ENCODE measurements around the gene CREB1. TPM values are rescaled to one million over a fixed set of nuclear protein-coding genes. Genes with fewer than 3 reads are reported as not detected.

Gene CREB1
- total and polyA plus RNA-seq, 9 of the 15 experiments (the other 6 are each of a cell fraction or from before 2014, with no cell fraction given): 8.9 to 51.3 (median 19.5) TPM

GRCh38 chr2:207491956-207492355 lies 37.8 kb upstream of the CREB1 start:
- Histone ChIP-seq H3K4me1 (replicated peaks in 1 of 2; ENCODE audit: control insufficient read depth in 2 of 2, insufficient read depth in 2 of 2, low read length in 2 of 2) (peaks cover 0 to 17% of the 10 kb centered on the region in 2 experiments; a peak in 3 of 5 replicates), H3K36me3 (ENCODE audit: control insufficient read depth, insufficient read depth, low read length) (no peaks in the 10 kb centered on the region), H3K79me2 (ENCODE audit: control insufficient read depth, insufficient read depth, low read length) (no peaks in the 10 kb centered on the region), H4K20me1 (replicated peaks; ENCODE audit: control insufficient read depth, insufficient read depth, low read length) (no peaks in the 10 kb centered on the region), H3K9me1 (ENCODE audit: control insufficient read depth, insufficient read depth, low read length) (no peaks in the 10 kb centered on the region), H3K4me3 (no peak overlapping the region), H3K27ac (ENCODE audit: extremely low read depth, low read depth, low read length) (no peak overlapping the region; the same call in 1 of the 3 replicates), H3K4me2 (ENCODE audit: insufficient read depth, low read length) (no peak overlapping the region), H3K9me3 (replicated peaks; ENCODE audit: control insufficient read depth, insufficient read depth, low read depth, low read length) (no peaks in the 10 kb centered on the region), H2AFZ (ENCODE audit: low read depth, low read length) (peak overlapping the region; percentile 88; the same call in 1 of the 2 replicates), H3K27me3 (ENCODE audit: control insufficient read depth in 2 of 2, insufficient read depth in 2 of 2, low read length in 2 of 2) (no peaks in the 10 kb centered on the region), H3K9ac (ENCODE audit: insufficient read depth in 1 of 2, low read depth in 2 of 2, low read length in 2 of 2) (no peak overlapping the region)
- ATAC-seq: peak; percentile 90
- peak; percentile 73 for FAIRE-seq
- in situ Hi-C loops (cut with MboI) (no loop called here), intact Hi-C loops (cut with micrococcal nuclease) (loop anchor here (10.0 kb wide), 1 partner anchor 133 kb away; the partner anchor contains the start of gene METTL21A)
- ChIA-PET CTCF (ENCODE audit: low intra/inter-chr PET ratio) (no interaction called here), POLR2A (interaction anchor here (0.8 to 1.2 kb wide), 4 partner anchors 11 to 157 kb away, joined by 3 to 4 read pairs (median 4); no protein-coding TSS in a partner anchor)
- BruUV-seq (replicated peaks): no TSS peak
- 0% methylated on average over 5 of the region's 5 CpGs for WGBS (ENCODE audit: insufficient coverage, low coverage, missing lambda C conversion rate)
- DNase-seq (ENCODE audit: extremely low read depth in 1 of 4, low spot score in 3 of 4): peak in 1 of 4 experiments; percentile 65
- TF ChIP-seq, protein P1, sequence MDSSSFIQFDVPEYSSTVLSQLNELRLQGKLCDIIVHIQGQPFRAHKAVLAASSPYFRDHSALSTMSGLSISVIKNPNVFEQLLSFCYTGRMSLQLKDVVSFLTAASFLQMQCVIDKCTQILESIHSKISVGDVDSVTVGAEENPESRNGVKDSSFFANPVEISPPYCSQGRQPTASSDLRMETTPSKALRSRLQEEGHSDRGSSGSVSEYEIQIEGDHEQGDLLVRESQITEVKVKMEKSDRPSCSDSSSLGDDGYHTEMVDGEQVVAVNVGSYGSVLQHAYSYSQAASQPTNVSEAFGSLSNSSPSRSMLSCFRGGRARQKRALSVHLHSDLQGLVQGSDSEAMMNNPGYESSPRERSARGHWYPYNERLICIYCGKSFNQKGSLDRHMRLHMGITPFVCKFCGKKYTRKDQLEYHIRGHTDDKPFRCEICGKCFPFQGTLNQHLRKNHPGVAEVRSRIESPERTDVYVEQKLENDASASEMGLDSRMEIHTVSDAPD (CRISPR knock-in tag; IDR thresholded peaks at IDR 0.05): no peak
- TF ChIP-seq CREBBP (IDR thresholded peaks at IDR 0.05; ENCODE audit: low read depth, low read length) (no peak), MLLT1 (IDR thresholded peaks at IDR 0.05) (no peak), TRIM28 (IDR thresholded peaks at IDR 0.05) (no peak), EGR1 (conservative IDR thresholded peaks at IDR 0.05) (no peak), NR2C2 (CRISPR knock-in tag; IDR thresholded peaks at IDR 0.05) (no peak), NR2C2 (tag; IDR thresholded peaks at IDR 0.05) (peak; percentile 24; the same call in 1 of the 2 replicates), MIER1 (IDR thresholded peaks at IDR 0.05; ENCODE audit: low read depth) (no peak), NR3C1 (CRISPR knock-in tag; IDR thresholded peaks at IDR 0.05) (no peak), ATF3 (IDR thresholded peaks at IDR 0.05) (peak; percentile 97), ATF3 (CRISPR knock-in tag; conservative IDR thresholded peaks at IDR 0.05) (no peak), TCF15 (CRISPR knock-in tag; IDR thresholded peaks at IDR 0.05) (no peak), RBM22 (IDR thresholded peaks at IDR 0.05; ENCODE audit: low read depth, low read length, poor library complexity, severe bottlenecking) (no peak)
- TF ChIP-seq, protein P2, sequence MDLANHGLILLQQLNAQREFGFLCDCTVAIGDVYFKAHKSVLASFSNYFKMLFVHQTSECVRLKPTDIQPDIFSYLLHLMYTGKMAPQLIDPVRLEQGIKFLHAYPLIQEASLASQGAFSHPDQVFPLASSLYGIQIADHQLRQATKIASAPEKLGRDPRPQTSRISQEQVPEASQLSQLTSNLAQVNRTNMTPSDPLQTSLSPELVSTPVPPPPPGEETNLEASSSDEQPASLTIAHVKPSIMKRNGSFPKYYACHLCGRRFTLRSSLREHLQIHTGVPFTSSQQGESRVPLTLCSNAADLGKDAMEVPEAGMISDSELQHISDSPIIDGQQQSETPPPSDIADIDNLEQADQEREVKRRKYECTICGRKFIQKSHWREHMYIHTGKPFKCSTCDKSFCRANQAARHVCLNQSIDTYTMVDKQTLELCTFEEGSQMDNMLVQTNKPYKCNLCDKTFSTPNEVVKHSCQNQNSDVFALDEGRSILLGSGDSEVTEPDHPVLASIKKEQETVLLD (IDR thresholded peaks at IDR 0.05): no peak
- TF ChIP-seq, protein P3, sequence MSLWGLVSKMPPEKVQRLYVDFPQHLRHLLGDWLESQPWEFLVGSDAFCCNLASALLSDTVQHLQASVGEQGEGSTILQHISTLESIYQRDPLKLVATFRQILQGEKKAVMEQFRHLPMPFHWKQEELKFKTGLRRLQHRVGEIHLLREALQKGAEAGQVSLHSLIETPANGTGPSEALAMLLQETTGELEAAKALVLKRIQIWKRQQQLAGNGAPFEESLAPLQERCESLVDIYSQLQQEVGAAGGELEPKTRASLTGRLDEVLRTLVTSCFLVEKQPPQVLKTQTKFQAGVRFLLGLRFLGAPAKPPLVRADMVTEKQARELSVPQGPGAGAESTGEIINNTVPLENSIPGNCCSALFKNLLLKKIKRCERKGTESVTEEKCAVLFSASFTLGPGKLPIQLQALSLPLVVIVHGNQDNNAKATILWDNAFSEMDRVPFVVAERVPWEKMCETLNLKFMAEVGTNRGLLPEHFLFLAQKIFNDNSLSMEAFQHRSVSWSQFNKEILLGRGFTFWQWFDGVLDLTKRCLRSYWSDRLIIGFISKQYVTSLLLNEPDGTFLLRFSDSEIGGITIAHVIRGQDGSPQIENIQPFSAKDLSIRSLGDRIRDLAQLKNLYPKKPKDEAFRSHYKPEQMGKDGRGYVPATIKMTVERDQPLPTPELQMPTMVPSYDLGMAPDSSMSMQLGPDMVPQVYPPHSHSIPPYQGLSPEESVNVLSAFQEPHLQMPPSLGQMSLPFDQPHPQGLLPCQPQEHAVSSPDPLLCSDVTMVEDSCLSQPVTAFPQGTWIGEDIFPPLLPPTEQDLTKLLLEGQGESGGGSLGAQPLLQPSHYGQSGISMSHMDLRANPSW (CRISPR knock-in tag; IDR thresholded peaks at IDR 0.05): no peak

Data from K562 (cell line).